CD4-positive, alpha-beta T cell treated with Interleukin-4 for 4 hours (primary cell): ENCODE measurements around the gene MPP2.
"Not testable (repeated sequence)": the region's sequence is repeated elsewhere in the genome, so short reads cannot be mapped to it uniquely, and the experiment has no call there.

Source experiments
- DNase-seq: peaks from one replicate; pipeline ENCODE4 v3.0.0-alpha.2; 2020

MPP2 gene, protein sequence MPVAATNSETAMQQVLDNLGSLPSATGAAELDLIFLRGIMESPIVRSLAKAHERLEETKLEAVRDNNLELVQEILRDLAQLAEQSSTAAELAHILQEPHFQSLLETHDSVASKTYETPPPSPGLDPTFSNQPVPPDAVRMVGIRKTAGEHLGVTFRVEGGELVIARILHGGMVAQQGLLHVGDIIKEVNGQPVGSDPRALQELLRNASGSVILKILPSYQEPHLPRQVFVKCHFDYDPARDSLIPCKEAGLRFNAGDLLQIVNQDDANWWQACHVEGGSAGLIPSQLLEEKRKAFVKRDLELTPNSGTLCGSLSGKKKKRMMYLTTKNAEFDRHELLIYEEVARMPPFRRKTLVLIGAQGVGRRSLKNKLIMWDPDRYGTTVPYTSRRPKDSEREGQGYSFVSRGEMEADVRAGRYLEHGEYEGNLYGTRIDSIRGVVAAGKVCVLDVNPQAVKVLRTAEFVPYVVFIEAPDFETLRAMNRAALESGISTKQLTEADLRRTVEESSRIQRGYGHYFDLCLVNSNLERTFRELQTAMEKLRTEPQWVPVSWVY

DNA sequence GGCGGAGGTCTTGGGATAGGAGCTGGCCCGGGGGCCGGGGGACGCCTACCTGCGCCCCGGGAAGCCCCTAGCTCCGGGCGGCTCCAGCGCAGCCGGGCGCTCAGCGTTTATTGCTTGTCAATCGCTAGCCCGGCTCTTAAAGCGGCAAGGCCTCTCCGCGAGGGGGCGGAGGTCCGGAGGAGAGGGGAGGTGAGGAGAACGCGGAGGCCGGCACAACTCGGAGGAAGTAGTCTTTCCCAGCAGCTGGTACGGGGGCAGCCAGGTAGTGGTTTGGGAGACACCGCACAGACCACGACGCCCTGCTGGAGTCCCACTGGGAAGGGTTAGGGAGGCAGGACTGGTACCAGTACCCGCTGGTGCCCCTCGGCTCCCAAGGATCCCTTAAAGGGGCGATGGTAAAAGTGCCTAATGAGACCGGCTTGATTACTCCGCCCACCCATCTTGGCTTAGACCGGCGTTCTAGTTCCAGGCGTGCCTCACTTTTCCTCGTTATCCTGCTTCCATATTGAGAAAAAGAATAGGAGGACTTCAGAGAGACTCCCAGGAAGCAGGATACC is at the start of gene MPP2:
Gene MPP2 (minus strand): TSS at position 112 of the 557 bp plus-strand sequence. CDS start 3,076 bp downstream, outside the sequence.
- peak; percentile 43 for DNase-seq

DNA sequence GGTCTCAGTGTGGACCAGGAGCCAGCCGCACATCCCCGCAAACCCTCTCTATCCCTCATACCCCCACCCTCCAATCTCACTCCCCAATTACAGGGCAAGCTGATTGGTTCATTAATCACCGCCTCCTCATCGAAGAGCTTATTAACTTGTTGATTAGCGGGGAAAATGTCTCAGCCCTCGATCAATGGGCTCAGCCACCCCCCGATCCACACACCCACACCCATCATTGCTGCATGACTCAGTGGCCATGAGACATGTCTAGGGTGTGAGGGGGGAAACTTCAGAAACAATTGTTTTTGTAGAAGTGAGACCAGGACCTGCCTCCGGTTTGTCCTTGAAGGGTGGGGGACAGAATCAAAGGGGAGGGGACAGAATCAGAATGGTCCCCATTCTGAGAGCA is 48.9 kb upstream of the MPP2 start:
- no peak for DNase-seq

DNA sequence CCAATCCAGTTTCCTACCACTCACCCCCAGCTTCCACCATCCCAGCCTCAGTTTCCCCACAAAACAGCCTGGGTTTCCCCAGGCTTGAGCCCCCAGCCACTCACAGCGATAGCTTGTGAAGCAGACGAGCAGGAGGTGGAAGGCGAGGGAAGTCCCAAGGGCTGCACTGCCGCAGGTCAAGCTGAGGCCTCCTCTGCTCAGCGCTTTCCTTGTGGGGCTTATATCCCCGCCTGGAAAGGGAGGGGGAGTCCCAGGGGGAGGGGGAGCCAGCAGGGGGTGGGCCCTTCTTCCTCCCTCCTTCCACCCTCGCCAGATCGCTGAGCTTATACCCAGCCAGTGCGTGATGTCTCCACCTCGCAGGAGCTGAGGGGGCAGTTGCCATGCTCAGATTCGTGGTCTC is 46.4 kb upstream of the MPP2 start, which contains the start of gene PYY:
Gene PYY (minus strand): TSS at position 195 of the 400 bp plus-strand sequence. CDS start 457 bp downstream, outside the sequence.
- no peak for DNase-seq

DNA sequence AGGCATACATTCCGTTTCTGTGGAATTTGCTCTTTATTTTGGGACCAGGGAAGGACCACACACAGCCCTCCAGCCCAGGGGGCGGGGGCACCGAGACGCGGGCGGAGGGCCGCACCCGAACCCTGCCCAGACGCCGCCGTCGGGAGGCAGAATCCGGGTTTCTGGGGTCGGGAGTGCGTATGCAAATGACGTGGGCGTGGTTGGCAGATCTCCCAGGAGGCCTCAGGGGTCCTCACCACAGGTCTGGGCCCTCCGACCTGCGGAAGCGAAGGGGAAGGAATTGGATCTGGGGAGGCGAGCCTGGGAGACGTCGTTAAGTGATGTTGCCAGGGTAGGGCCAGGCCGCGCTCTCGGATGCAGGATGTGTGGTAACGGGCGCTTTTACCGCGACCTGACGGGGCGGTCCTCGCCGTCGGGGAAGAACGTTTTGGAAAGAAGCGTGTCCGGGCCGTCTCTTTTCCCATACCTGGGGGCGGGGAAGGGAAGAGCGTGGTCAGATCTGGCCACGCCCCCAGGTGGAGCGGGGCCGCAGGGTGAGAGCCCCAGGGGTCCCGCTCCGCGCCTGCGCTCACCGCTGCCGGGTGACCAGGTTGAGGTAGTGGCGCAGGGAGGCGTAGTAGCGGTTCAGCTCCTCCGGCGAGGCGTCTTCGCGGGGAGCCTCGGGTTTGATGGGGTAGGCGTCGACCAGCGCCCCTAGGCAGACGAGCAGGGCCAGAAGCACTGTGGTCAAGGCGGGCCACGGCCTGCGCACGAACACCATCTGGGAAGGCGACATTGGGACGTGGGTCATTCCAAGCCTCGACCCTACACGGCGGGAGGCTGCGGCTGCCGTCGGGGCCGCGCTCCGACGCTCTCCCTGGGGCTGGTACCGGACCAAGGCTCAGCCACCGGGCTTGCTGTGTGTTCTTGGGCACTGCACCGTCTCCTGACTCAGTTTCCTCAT is 45.7 kb upstream of the MPP2 start:
- no peak for DNase-seq

DNA sequence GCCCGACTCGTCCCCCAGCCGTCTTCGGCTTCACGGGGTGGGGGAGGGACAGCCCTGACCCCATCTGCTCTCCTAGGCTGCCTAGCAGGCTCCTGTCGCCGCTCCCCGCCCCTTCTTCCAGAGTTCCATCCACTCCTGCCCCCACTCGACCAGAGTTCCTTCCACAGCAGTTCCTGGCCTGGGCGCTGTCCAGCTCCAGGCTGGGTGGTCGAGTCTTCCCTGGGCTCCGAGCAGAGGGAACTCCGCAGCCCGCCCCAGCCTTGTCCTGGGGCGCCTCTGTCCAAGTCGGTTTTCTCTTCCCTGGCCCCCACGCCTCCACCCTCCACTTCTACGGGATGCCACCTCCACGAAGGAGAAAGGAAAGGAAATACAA is 45.0 kb upstream of the MPP2 start:
- no peak for DNase-seq

DNA sequence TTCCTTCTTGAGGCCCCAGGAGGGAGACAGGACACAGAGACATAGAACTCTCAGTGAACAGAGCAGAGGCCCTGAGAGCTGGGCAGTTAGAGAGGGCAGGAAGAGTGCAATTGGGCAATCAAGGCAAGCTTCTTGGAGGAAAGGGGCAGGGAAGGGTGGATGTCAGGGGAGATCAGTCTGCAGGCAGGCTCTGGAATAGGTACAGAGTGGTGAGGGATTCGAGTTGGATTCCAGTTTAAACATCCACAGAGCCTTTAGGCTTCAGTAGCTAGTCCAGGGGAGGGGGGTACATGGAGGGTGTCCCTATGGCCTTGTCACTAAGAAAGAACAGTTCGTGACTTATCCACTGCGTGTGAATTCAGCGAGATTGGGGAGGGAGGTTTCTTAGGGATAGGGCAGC is 44.4 kb upstream of the MPP2 start:
- no peak for DNase-seq

DNA sequence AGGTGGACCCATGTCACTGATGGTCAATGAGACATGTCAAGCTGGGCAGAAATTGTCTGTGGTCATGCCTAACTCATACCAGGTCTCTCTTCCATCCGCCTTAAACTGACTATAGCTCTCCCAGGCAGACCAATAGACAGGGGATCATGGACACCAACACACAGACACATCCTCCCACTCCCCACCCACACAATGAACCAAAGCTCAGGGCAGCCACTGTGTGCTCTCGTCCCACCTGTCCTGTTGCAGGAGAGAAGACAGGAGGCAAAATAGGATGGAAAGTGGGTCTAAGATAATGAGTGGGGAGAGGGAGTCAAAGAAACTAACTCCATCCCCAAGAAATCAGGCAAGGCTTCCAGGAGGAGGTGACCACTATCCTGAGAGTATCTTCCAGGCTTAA is 43.2 kb upstream of the MPP2 start:
- DNase-seq: no peak

DNA sequence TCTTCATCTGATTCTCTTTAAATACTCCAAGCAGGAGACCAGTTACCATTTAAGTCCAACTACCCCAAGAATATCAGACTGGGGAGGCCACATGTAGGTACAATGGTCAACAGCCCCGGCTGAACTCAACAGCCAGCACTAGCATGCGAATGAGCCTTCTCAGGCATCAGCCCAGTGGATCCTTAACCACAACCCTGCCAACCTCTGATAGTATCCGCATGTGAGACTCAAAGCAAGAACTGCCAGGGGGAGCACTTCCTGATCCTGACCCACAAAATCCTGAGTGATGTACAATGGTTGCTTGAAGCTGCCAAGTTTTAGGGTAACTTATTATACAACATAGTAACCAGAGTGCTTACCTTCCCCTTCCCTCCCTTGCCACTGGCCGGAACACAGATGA is 42.4 kb upstream of the MPP2 start:
- DNase-seq: no peak

DNA sequence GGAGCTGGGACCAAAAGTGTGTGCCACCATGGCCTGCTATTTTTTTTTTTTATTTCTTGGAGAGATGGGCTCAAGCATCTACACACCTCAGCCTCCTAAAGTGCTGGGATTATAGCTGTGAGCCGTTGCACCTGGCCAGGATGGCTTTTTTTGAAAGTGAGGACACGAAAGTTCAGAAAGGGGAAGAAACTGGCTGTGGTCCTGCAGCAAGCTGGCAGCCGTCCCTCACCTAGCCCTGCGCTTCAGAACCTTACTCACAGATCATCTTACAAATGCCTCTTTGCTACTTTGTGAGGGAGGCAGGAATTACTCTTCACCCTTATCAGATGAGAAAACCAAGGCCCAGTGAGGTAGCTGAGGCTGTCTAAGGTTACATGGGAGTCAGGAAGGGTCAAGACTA is 39.4 kb upstream of the MPP2 start:
- no peak for DNase-seq

DNA sequence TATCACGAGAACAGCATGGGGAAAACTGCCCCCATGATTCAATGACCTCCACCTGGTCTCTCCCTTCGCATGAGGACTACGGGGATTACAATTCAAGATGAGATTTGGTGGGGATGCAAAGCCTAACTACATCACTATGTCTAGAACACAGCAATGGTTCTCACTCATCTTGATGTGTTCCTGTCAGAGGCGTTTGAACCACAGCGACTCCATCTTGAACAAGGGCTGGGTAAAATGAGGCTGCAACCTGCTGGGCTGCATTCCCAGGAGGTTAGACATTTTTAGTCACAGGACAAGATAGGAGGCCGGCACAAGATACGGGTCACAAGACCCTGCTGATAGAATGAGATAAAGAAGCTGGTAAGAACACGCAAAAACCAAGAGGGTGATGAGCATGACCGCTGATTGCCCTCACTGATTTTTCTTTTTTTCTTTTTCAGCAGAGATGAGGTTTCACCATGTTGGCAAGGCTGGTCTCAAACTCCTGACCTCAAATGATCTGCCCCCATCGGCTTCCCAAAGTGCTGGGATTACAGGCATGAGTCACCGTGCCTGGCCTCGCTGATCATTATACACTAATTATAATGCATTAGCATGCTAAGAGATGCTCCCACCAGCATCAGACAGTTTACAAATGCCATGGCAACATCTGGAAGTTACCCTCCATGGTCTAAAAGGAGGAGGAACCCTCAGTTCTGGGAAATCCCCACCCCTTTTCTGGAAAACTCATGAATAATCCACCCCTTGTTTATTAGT is 37.9 kb upstream of the MPP2 start:
- DNase-seq: no peak

DNA sequence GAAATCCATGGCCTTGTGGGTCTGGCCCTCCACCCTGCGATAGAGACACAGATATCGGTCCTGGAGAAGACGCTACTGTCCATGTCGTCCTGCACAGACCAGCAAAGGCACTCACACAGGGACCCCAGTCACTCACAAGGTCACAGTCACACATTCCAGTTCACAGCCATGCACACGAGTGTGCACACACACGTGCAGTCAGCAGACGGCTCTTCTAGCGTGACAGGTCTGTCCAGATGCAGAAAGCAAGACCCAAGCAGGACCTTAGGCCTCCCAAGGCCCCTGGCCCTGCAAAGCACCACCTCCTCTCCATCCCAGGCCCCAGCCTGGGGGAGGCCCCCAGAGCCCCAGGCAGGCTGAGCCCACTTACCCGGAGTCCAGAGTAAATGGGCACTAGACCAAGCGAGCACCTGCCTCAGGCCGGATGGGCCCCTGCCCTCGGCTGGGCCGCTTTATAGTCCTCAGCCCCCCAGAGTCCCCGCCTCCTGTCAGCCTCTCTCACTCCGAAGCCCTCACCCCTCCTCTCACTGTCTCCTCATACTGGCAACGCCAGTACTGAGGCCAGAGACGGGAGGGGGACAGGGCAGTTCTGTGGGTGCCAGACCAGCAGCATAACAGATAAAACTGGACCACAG is 34.8 kb upstream of the MPP2 start, which contains the start of gene PPY:
Gene PPY (minus strand): TSS at position 426 of the 635 bp plus-strand sequence. CDS start 822 bp downstream, outside the sequence.
- DNase-seq: no peak

DNA sequence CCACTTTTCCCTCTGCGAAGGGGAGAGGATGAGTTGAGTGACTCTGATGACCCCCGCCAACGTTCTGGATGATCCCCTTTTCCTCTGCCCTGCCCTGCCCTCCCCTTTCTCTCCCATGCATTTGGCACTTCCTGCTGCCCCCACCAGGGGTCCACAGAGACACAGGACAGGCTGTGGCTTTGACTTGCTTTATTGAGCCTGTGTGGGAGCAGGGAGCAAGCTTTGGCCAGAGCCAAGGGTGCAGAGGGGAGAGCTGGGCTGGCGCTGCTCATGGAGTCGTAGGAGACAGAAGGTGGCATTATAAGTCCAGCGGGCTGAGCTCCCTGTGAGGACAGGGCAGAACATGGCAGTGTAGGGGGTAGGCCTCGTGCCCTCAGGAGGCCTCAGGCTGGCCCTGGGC is 33.3 kb upstream of the MPP2 start:
- no peak for DNase-seq

DNA sequence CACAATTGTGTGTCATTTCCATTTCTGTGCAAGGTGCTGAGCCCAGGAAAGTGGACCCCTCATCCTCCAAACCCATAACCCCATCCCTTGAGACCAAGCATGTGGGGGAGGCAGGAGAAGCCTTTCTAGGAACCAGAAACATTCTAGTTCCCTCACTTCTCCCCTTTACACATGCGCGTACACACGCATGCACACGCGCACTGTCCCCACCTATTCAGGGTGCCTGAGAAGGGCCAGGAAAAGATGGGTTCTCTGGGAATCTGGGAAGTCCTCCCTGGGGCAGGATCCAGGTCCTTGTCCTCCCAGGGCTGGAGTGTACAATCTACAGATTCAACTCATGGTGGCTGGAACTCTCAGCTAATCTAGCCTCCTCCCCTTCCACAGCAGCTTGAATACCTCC is 32.5 kb upstream of the MPP2 start:
- DNase-seq: no peak

DNA sequence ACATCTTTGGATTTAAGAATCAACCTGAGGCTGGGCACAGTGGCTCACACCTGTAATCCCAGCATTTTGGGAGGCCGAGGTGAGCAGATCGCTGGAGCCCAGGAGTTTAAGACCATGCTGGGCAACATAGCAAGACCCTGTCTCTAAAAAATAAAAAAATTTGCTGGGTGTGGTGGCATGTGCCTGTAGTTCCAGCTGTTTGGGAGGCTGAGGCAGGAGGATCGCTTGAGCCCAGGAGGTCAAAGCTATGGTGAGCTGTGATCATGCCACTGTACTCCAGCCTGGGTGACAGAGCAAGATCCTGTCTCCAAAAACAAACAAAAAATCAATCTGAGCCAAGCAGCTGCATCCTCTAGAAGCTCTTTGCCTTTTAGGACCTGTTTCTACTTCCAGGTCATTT is 32.1 kb upstream of the MPP2 start:
- not testable (repeated sequence) for DNase-seq

DNA sequence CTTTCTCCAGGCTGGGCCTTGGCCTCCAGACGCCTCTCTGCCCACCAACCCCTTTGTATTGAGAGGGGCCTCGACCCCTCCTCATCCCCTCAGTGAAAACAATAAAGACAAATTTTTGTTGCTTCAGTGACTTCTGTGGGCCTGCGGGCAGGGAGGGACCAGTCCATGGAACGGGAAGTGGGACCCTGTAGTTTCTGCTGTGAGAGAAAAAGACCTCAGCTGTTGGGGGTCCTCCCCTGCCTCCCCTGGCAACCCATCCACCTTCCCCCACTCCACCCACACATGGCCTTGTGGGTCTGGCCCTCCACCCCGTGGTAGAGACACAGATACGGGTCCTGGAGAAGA is 31.5 kb upstream of the MPP2 start:
- DNase-seq: no peak

DNA sequence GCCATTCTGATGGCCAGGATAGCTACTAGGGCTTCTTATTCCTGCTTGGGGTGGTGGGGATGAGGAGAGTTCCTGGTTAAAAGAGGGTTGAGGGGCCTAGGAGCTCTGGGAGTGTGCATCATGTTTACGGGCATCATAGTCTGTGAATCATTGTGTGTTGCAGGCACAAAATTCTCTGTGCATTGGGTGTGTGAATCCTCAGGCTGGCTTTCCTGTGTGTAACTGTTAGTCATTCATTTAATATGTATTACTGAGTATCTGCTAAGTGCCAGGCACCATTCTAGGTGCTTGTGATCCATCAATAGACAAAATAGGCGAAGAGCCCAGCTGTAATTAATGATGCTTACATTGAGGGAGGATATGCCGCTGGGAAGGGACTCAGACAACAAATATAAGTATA is 29.1 kb upstream of the MPP2 start:
- no peak for DNase-seq

DNA sequence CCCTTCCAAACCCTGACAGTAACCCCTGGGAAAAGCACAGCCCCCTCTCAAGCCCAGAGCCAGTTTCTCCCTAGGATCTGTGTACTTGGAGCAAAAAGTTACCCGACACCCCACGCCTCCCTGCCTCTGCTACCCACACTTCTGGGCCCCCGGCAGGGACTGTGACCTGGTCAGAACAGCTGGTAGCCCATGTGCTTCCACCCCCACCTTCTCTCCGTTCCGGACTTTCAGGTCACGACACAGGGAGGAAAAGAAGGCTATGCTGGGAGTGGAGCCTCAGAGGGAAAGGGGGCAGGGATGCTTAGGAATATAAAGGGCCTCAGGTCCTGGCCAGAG is 28.6 kb upstream of the MPP2 start:
- no peak for DNase-seq

DNA sequence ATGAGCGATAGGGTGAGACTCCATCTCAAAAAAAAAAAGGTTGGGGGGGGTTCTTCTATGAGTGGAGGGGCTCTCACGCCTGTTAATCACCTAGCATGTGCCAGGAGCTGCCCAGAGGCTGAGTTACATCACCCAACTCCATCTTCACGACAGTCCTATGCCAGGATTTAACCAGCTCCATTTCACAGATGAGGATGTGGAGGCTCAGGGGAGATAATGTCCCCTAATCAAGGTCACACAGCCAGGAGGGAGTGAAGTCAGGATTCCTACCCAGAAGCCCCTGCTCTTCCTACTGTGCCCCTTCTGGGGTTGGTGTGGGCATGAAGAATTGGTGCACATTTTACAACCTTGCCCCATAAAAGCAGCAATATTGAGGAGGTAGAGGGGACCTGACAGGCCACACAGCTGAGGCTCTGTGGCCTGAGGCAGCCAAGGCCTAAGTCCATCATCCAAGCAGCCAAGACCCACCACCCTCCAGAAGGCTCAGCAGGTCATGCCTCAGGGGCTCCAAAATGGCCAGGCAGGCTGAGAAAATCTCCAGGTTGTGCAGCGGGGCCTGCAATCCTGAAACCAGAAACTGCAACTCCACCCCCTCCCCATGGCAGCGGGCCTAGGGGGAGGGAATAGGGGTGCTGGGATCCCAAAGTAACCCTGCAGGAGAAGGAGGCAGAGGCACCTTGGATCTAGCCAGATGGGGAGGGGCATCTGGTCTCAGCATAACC is 28.0 kb upstream of the MPP2 start:
- DNase-seq: no peak

DNA sequence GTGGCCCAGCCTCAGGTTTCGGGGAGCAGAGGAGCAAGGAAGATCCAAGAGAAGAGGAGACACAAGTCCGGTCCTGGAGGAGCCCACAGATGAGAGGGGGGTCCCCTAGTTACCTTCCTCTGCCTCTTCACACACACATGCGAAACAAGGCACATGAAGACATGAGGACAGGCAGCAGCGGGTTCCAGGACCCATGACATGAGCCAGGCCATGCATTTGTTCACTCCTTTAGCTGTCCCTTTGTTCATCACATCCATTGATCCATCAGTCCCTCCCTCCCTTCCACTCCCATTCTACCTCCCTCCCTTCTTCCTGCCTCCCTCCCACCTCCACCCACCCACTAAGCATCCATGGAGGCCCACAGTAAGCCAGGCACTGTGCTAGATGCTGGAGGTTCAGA is 25.6 kb upstream of the MPP2 start:
- no peak for DNase-seq

DNA sequence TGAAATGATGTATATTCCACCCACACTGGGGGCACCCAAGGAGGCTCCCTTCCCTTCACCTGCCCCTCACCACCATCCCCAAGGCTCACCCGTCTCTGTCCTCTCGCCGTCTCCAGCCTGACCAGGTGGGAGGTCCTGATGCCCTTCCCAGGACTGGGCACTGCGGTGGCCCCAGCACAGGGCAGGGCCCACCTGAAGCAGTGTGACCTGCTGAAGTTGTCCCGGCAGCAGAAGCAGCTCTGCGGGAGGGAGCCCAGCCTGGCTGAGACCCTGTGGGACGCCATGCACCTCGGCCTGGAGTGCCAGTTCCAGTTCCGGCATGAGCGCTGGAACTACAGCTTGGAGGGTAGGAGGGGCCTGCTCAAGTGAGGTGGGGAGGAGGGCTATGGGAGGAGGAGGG is 25.0 kb upstream of the MPP2 start:
- no peak for DNase-seq

DNA sequence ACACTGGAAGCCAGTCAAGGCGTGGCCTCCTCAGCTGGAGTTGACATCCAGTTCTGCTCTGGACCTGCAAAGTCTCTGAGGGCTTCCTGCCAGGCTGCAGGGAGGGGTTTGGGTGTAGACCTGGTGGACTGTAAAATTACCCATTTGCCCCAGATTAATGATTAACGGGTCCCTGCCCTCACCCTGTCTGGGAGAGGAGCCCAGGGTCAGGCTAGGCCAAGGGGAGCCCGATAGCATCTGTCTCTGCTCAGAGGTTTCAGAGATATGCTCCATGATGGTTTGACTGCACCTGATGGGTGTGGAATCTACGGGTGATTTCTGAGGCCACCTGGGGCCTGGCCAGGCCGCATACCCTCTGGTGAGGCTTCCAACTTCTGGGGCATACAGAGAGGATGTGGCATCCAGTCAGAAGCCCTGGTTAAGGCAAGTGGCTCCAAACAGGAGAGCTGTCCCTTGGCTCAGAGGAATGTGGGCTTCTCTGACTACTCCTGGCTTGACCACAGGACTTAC is 23.8 kb upstream of the MPP2 start:
- DNase-seq: no peak
